ENCODE data around the gene NPAS4.

The NPAS4 gene

GRCh38 chr11:66470015-66470414 is 49.2 kb downstream of the NPAS4 start:
- Histone ChIP-seq H3K36me3 (no peaks in the 10 kb centered on the region; the same call in 1 of the 2 replicates), H3K27me3 (no peaks in the 10 kb centered on the region), H3K9me3 (no peaks in the 10 kb centered on the region), H3K4me1 (no peaks in the 10 kb centered on the region; the same call in 1 of the 2 replicates), H3K4me3 (ENCODE audit: low read depth, low read length) (no peak overlapping the region)
- no peak for DNase-seq
- no peak for TF ChIP-seq CTCF (IDR thresholded peaks at IDR 0.05; ENCODE audit: low read depth, low read length)

- TF ChIP-seq CTCF (IDR thresholded peaks at IDR 0.05; ENCODE audit: low read depth, low read length) = no peak
- no peak overlapping the region for H3K4me3 ChIP-seq (ENCODE audit: low read depth, low read length)
- no peaks in the 10 kb centered on the region for H3K27me3 ChIP-seq
- H3K9me3 ChIP-seq = no peaks in the 10 kb centered on the region
- DNase-seq = no peak
- no peaks in the 10 kb centered on the region; the same call in 1 of the 2 replicates for H3K36me3 ChIP-seq
- H3K4me1 ChIP-seq = no peaks in the 10 kb centered on the region; the same call in 1 of the 2 replicates
Measured at GRCh38 chr11:66471142-66471541, 50.3 kb downstream of the NPAS4 start.

GRCh38 chr11:66472054-66472453 is 51.2 kb downstream of the NPAS4 start:
- no peak for TF ChIP-seq CTCF (IDR thresholded peaks at IDR 0.05; ENCODE audit: low read depth, low read length)
- DNase-seq = no peak
- H3K36me3 ChIP-seq = no peaks in the 10 kb centered on the region; the same call in 1 of the 2 replicates
- no peak overlapping the region for H3K4me3 ChIP-seq (ENCODE audit: low read depth, low read length)
- no peaks in the 10 kb centered on the region for H3K27me3 ChIP-seq
- H3K4me1 ChIP-seq = no peaks in the 10 kb centered on the region; the same call in 1 of the 2 replicates
- H3K9me3 ChIP-seq = no peaks in the 10 kb centered on the region

GRCh38 chr11:66473167-66473566 is 52.3 kb downstream of the NPAS4 start:
- H3K9me3 ChIP-seq = no peaks in the 10 kb centered on the region
- DNase-seq = no peak
- H3K36me3 ChIP-seq = no peaks in the 10 kb centered on the region; the same call in 1 of the 2 replicates
- no peak overlapping the region for H3K4me3 ChIP-seq (ENCODE audit: low read depth, low read length)
- H3K4me1 ChIP-seq = no peaks in the 10 kb centered on the region; the same call in 1 of the 2 replicates
- H3K27me3 ChIP-seq = no peaks in the 10 kb centered on the region
- no peak for TF ChIP-seq CTCF (IDR thresholded peaks at IDR 0.05; ENCODE audit: low read depth, low read length)

DNA sequence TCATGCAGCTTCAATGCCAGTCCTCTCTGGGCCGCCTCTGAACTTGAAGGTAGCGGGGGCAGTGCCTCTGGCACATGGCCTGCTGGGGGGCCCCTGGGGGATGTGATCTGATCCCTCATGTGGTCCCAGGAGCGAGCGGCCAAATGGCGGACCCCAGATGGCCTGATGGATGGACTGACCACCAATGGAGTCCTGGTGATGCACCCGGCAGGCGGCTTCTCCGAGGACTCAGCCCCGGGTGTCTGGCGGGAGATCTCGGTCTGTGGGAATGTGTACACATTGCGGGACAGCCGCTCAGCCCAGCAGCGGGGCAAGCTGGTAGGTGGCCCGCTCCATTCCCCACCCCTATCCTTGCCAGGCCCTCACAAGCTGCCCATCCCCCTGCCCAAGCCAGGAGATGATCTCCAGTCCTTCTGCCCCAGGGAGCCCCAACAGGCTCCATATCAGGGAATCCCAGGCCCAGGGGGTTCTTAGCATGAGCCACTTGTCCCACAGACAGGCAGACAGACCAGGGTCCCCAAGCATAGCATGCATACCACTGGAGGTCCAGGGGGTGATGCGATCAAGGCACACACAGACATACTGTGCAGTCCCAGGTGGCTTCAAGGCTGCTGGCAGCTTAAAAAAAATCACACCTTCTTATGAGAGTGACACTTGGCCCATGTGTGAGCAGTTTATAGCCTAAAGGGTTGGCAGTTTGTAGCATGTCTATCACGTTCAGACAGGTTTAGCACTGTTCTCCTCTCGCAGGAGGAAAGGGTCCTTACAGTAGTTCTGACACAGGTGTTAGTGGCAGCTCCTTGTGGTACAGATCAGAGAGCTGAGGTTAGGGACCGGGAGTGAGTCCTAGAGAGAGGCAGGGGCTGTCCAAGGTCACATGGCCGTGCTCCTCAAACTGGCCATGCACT is 53.0 kb downstream of the NPAS4 start:
- Histone ChIP-seq H3K27me3 (no peaks in the 10 kb centered on the region), H3K36me3 (no peaks in the 10 kb centered on the region; the same call in 1 of the 2 replicates), H3K9me3 (no peaks in the 10 kb centered on the region), H3K4me1 (no peaks in the 10 kb centered on the region; the same call in 1 of the 2 replicates), H3K4me3 (ENCODE audit: low read depth, low read length) (no peak overlapping the region)
- TF ChIP-seq CTCF (IDR thresholded peaks at IDR 0.05; ENCODE audit: low read depth, low read length) = no peak
- no peak for DNase-seq

Measured in BE2C (cell line).